GM12891 (cell line): Measurements from ENCODE around the gene RBMS3.

Experiments used
- POLR2A ChIP-seq: IDR thresholded peaks from 2 replicates; pipeline ENCODE4 v1.6.1; 2011; ENCODE audit warnings: low read depth, low read length, control low read depth
- POLR2AphosphoS5 ChIP-seq: IDR thresholded peaks from 2 replicates; pipeline ENCODE4 v1.6.1; 2011; ENCODE audit warnings: low read depth, low read length, control low read depth
- SPI1 ChIP-seq: IDR thresholded peaks from 2 replicates; pipeline ENCODE4 v1.6.1; 2011; ENCODE audit warnings: low read depth, low read length, control low read depth
- TAF1 ChIP-seq: IDR thresholded peaks from 2 replicates; pipeline ENCODE4 v1.6.1; 2011; ENCODE audit warnings: low read depth, low read length, control low read depth

GRCh38 chr3:29481969-29482767, 201.3 kb downstream of the RBMS3 start:
- TF ChIP-seq POLR2A (no peak), TAF1 (no peak), SPI1 (no peak), POLR2AphosphoS5 (no peak)
